ENCODE data around the gene HDLBP.

DNA sequence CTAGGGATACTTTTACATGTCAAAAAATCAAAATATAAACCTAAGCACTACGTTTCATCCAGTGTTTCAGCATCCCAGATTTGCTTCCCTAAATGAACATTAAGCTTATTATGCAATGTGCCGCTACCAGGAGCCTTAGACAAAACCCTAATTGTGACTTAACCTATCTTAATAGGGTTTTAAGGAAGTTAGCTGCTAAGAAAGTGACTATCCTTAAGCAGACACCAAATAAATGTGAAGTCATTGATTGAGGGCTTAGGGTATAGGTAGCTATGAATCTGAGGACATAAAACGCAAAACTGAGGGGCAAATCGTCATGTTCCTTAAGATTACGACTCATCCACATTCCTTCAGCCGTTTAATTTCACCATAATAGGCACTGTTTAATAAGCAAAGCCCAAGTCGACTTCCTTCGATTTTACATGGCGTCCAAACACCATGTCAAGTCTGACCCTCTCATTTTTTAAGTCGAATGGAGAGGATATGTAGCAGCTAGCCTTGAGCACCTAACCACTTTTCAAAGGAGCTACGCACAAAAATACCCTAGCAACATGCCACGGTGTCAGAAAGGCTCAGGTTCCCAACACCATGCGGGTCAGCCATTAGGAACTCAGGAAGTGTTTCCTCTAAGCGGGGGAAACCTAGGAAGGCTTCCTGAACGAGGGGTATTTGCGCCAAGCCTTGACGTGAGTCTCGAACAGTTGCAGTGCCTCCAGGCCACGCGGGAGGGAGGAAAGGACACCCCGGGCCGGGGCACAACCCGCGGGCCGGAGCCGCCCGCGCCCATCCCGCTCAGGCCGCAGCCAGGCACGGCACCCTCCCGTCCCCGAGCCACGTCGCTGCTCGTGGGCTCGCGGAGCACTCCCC, 1.0 kb downstream of the HDLBP start:
- TF ChIP-seq POLR2A (IDR thresholded peaks at IDR 0.05; ENCODE audit: low read length) (no peak), GATA1 (IDR thresholded peaks at IDR 0.05; ENCODE audit: low read depth, low read length) (no peak)

Measured in erythroblast (primary cell).